ENCODE data around the gene MINDY1. TPM values are rescaled to one million over a fixed set of nuclear protein-coding genes. Genes with fewer than 3 reads are reported as not detected.

Gene MINDY1
- total and polyA plus RNA-seq, 9 of the 15 experiments (the other 6 are each of a cell fraction or from before 2014, with no cell fraction given): 0.49 to 11.0 (median 6.0) TPM

GRCh38 chr1:150994248-150994647 lies 12.5 kb downstream of the MINDY1 start:
- CTCF ChIA-PET (ENCODE audit: low intra/inter-chr PET ratio): interaction anchor here (1.2 kb wide), 1 partner anchor 14 kb away, joined by 3 read pairs; no protein-coding TSS in a partner anchor
- no peak for DNase-seq (ENCODE audit: extremely low read depth in 1 of 4, low spot score in 3 of 4)
- POLR2A ChIA-PET: interaction anchor here (0.6 to 3.6 kb wide), 7 partner anchors 8 to 431 kb away, joined by 3 to 22 read pairs (median 3); partner anchors contain the start of genes ANXA9 and MINDY1
- no peaks in the 10 kb centered on the region for H3K27me3 ChIP-seq (ENCODE audit: control insufficient read depth in 2 of 2, insufficient read depth in 2 of 2, low read length in 2 of 2)
- ATAC-seq: peak; percentile 20; the same call in 2 of the 3 replicates
- no peak overlapping the region for H3K4me3 ChIP-seq
- H3K9me3 ChIP-seq (replicated peaks; ENCODE audit: control insufficient read depth, insufficient read depth, low read depth, low read length): no peaks in the 10 kb centered on the region
- no TSS peak for BruUV-seq (replicated peaks)
- no peaks in the 10 kb centered on the region for H3K9me1 ChIP-seq (ENCODE audit: control insufficient read depth, insufficient read depth, low read length)
- no peak overlapping the region for H3K27ac ChIP-seq (ENCODE audit: extremely low read depth, low read depth, low read length)
- 13% methylated on average over 3 of the region's 3 CpGs for WGBS (ENCODE audit: insufficient coverage, low coverage, missing lambda C conversion rate)
- no peak overlapping the region for H3K4me2 ChIP-seq (ENCODE audit: insufficient read depth, low read length)
- intact Hi-C loops (cut with micrococcal nuclease): loop anchor here (10.0 kb wide), 1 partner anchor 159 kb away; no protein-coding TSS in a partner anchor
- no peaks in the 10 kb centered on the region for H4K20me1 ChIP-seq (replicated peaks; ENCODE audit: control insufficient read depth, insufficient read depth, low read length)
- H3K36me3 ChIP-seq (ENCODE audit: control insufficient read depth, insufficient read depth, low read length): peaks cover 11% of the 10 kb centered on the region; the same call in 2 of the 3 replicates
- H3K4me1 ChIP-seq (replicated peaks in 1 of 2; ENCODE audit: control insufficient read depth in 2 of 2, insufficient read depth in 2 of 2, low read length in 2 of 2): peaks cover 16 to 17% of the 10 kb centered on the region in 2 experiments; a peak in 4 of 5 replicates
- H3K79me2 ChIP-seq (ENCODE audit: control insufficient read depth, insufficient read depth, low read length): no peaks in the 10 kb centered on the region
- peak overlapping the region; percentile 14; the same call in 1 of the 2 replicates for H2AFZ ChIP-seq (ENCODE audit: low read depth, low read length)
- in situ Hi-C loops (cut with MboI): loop anchor here (10.0 kb wide), 1 partner anchor 429 kb away; no protein-coding TSS in a partner anchor
- H3K9ac ChIP-seq (ENCODE audit: insufficient read depth in 1 of 2, low read depth in 2 of 2, low read length in 2 of 2): peak overlapping the region in 1 of 2 experiments; percentile 67; a peak in 1 of 4 replicates
- peak; percentile 15 for FAIRE-seq
- no peak for TF ChIP-seq GABPB2 (CRISPR knock-in tag; conservative IDR thresholded peaks at IDR 0.05)
- TF ChIP-seq PRPF4 (IDR thresholded peaks at IDR 0.05; ENCODE audit: insufficient read depth, low read depth, low read length, poor library complexity, severe bottlenecking): no peak
- no peak for TF ChIP-seq POLR2AphosphoS5 (IDR thresholded peaks at IDR 0.05; ENCODE audit: control insufficient read depth, insufficient read depth, low read depth, low read length)
- TF ChIP-seq THRAP3 (IDR thresholded peaks at IDR 0.05; ENCODE audit: borderline replicate concordance): no peak
- no peak for TF ChIP-seq PTBP1 (IDR thresholded peaks at IDR 0.05; ENCODE audit: low read depth, low read length)
- no peak for TF ChIP-seq TAF7 (tag; IDR thresholded peaks at IDR 0.05)
- no peak for TF ChIP-seq ZNF778 (CRISPR knock-in tag; IDR thresholded peaks at IDR 0.05)
- TF ChIP-seq POLR2G (IDR thresholded peaks at IDR 0.05; ENCODE audit: low read depth, low read length): no peak
- TF ChIP-seq HMG20A (CRISPR knock-in tag; conservative IDR thresholded peaks at IDR 0.05): no peak
- no peak; the same call in 1 of the 2 replicates for TF ChIP-seq MAFF (IDR thresholded peaks at IDR 0.05; ENCODE audit: low read length)
- no peak for TF ChIP-seq KLF1 (tag; IDR thresholded peaks at IDR 0.05)
- TF ChIP-seq MAFG (tag; conservative IDR thresholded peaks at IDR 0.05): peak; percentile 70
- no peak for TF ChIP-seq THRA (IDR thresholded peaks at IDR 0.05)
- no peak for TF ChIP-seq ZNF212 (CRISPR knock-in tag; IDR thresholded peaks at IDR 0.05)
- no peak for TF ChIP-seq FOXA3 (CRISPR knock-in tag; conservative IDR thresholded peaks at IDR 0.05 in 1 of 2, IDR thresholded peaks at IDR 0.05 in 1 of 2)
- no peak for TF ChIP-seq CAMTA2 (CRISPR knock-in tag; conservative IDR thresholded peaks at IDR 0.05)
- no peak for TF ChIP-seq ZNF175 (CRISPR knock-in tag; IDR thresholded peaks at IDR 0.05; ENCODE audit: low read depth)
- TF ChIP-seq MAFK (IDR thresholded peaks at IDR 0.05; ENCODE audit: low read length): peak; percentile 30; the same call in 1 of the 2 replicates
- no peak for TF ChIP-seq ZNF311 (CRISPR knock-in tag; IDR thresholded peaks at IDR 0.05)
- TF ChIP-seq ZNF644 (tag; IDR thresholded peaks at IDR 0.05; ENCODE audit: low read depth): no peak
- no peak for TF ChIP-seq YY1 (IDR thresholded peaks at IDR 0.05; ENCODE audit: borderline replicate concordance in 1 of 3, control insufficient read depth in 1 of 3, extremely low read depth in 1 of 3, insufficient read depth in 3 of 3, insufficient read length in 1 of 3, insufficient replicate concordance in 2 of 3, low read depth in 1 of 3, low read length in 2 of 3)
- no peak for TF ChIP-seq CHD1 (IDR thresholded peaks at IDR 0.05; ENCODE audit: low read length)
- no peak for TF ChIP-seq ZNF274 (IDR thresholded peaks at IDR 0.05; ENCODE audit: borderline replicate concordance, low read depth, low read length)

Data from K562 (cell line).